Stimulated activated CD4-positive, alpha-beta T cell treated with anti-CD3 and anti-CD28 coated beads, Interleukin-1b, Interleukin-23, amount 100 ng/mL, for 4 hours (primary cell): ENCODE data around the gene RRP7A.
"Not testable (repeated sequence)": the region's sequence is repeated elsewhere in the genome, so short reads cannot be mapped to it uniquely, and the experiment has no call there.

Source experiments
- DNase-seq, 2 donors: peaks; one replicate each; pipeline ENCODE4 v3.0.0-alpha.2; 2020; ENCODE audit warnings: low read depth in 2 of 2

The RRP7A gene

DNA sequence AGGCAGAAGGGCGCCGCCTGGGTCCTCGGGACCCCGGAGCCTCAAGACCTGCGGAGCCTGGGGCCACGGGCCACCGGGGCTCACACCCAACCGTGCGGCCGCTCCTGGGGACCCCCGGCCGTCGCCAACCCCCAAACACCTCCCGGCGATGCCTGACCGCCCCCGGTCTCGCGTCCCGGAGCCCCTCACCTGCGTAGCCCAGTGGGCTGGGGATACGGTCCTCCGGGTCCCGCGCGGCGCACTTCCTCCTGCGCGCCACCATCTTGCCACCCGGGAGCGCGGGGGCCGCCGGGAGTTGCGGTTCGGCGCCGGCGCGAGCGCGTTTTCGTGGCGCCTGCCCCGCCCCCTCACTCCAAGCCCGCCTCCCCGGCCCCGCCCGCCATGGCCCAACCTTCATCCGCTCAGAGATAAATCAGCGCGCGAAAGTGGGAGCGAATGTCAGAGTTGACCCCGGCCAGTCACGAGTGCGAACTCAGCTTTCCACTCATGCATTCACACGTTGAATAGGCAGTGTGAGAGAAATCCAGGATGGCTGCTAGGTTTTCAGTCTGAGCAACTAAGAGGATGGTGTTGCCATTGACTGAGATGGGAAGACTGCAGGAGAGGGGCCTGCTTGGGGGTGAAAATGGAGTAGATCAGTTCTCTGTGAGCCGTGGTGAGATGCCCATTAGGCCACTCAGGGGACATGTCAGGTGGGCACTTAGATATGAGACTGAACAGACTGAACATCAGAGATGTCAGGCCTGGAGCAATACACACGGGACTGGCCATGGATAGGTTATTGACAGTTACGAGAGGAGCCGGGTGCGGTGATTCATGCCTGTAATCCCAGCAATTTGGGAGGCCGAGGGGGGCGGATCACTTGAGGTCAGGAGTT lies at the start of gene RRP7A:
TSS of gene RRP7A (minus strand) at position 272 of the 877 bp plus-strand sequence. CDS start at position 262, 10 bp downstream.
- peak; percentile 79 to 86 for DNase-seq

DNA sequence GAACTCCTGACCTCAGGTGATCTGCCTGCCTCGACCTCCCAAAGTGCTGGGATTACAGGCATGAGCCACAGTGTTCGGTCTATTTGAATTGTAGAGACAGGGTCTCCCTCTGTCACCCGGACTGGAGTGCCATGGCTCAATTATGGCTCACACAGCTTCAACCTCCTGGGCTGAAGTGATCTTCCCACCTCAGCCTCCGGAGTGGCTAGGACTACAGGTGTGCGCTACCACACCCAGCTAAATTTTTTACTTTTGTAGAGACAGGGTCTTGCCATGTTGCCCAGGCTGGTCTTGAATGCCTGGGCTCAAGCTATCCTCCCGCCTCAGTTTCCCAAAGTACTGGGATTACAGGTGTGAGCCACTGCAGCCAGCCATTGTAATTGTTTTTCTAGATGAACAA lies 48.4 kb upstream of the RRP7A start:
- not testable (repeated sequence) for DNase-seq

GRCh38 chr22:42565956-42566355 lies 46.4 kb upstream of the RRP7A start:
- DNase-seq = no peak

DNA sequence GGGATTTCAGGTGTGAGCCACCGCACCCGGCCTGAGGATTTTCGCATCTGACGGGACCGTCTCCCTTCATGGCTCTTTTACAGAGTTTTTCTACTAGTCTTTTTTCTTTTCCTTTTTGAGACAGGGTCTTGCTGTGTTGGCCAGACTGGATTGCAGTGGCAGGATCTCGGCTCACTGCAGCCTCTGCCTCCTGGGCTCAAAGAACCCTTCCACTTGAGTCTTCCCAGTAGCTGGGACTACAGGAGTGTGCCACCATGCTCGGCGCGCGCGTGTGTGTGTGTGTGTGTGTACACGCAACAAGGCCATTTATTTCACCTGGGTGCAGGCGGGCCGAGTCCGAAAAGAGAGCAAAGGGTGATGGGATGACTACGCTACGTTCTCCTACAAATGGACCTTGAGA lies 45.1 kb upstream of the RRP7A start:
- no peak for DNase-seq

DNA sequence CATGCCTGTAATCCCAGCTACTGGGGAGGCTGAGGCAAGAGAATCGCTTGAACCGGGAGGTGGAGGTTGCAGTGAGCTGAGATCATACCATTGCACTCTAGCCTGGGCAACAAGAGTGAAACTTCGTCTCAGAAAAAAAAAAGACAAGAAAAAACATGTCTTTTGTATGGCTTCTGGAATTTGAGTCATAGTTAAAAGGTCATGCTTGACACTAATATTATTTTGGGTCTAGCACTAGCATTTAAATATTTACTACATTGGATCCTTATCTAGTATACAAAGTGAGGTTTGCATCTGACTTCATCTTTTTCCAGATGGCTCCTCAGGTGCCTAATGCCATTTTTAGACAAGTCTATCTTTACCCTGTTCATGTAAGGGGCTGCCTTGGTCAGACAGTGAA lies 44.3 kb upstream of the RRP7A start:
- DNase-seq = not testable (repeated sequence)

GRCh38 chr22:42562684-42563083 lies 43.1 kb upstream of the RRP7A start:
- no peak for DNase-seq

- DNase-seq = no peak
Observed at GRCh38 chr22:42562279-42562678, 42.7 kb upstream of the RRP7A start.

DNA sequence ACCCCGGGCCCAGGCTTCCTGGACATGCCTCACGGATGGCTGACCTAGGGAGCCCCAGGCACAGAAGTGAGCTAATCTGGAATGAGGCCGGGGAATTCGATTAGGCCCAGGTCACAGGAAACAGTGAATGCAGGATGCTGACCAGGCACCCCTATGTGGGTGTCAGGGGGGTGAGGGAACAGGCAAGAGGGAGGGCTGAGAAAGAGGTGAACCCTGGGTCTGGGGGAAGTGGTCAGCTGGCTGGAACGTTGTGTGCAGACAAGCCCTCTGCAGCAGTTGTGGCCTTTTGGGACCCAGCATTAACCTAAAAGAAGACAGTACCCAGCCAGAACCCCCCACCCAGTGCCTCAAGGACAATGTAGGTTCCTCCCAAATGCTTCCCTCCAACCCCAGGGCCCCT lies 42.3 kb upstream of the RRP7A start:
- DNase-seq = no peak

- no peak for DNase-seq
Observed at GRCh38 chr22:42560781-42561180, 41.2 kb upstream of the RRP7A start.

DNA sequence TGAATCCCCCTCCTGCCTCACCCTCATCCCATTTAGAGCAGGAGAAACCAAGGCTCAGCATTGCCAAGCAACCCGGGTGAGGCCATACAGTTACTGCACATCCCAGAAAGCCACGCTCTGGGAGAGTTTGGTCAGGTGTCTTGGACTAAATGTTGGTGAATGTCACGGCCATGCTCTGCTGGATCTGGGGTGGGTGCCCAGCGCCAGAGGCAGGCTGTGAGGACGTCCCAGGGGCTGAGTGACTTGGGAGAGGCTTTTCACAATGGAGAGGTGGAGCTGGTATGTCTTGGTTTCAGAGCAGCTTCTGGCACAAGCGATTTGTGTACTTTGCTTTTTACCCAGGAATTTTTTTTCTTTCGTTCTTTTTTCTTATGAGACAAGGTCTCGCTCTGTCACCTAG lies 40.8 kb upstream of the RRP7A start:
- DNase-seq = no peak

DNA sequence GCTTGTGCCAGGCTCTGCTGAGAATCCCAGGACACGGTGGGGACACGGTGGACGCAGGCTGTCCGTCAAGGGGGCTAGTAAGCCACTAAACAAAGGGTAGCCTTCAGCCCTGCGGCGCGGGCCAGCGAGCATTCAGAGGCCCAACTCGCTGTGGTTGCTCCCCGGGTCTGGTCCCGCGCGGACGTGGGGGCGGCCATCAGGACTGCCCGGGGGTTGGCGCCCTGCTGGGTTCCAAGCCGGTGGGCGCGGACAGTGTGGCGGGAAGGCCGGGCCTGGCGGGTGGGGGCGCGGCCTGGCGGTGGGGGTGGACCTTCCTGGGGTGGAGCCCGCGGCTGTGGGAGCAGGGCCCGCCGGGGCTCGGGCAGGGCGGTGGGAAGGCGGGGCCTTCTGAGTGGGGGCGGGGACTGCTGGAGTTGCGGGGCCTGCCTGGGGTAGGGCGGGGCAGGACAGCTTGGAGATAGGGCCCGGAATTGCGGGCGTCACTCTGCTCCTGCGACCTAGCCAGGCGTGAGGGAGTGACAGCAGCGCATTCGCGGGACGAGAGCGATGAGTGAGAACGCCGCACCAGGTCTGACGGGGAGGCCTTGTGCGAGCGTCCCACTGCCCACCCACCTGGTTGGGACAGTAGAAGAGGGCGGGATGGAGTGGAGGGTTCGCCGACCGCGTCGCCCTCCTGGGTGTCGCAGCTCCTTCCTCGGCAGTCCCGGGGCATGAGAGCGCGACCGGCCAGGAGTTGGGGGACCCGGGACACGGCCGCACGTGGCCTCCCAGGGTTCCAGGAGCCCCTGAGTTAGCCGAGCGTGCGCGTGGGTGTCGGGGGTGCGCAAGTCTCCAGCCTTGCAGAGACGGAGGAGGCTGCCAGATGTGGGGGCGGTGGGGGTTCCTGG lies 34.1 kb upstream of the RRP7A start, which contains the start of gene SERHL2:
TSS of gene SERHL2 (plus strand) at position 482 of the 887 bp plus-strand sequence. CDS start at position 547, 65 bp downstream.
- peak; percentile 68 to 80 for DNase-seq

GRCh38 chr22:42552294-42552647 lies 32.7 kb upstream of the RRP7A start:
- DNase-seq = not testable (repeated sequence)

DNA sequence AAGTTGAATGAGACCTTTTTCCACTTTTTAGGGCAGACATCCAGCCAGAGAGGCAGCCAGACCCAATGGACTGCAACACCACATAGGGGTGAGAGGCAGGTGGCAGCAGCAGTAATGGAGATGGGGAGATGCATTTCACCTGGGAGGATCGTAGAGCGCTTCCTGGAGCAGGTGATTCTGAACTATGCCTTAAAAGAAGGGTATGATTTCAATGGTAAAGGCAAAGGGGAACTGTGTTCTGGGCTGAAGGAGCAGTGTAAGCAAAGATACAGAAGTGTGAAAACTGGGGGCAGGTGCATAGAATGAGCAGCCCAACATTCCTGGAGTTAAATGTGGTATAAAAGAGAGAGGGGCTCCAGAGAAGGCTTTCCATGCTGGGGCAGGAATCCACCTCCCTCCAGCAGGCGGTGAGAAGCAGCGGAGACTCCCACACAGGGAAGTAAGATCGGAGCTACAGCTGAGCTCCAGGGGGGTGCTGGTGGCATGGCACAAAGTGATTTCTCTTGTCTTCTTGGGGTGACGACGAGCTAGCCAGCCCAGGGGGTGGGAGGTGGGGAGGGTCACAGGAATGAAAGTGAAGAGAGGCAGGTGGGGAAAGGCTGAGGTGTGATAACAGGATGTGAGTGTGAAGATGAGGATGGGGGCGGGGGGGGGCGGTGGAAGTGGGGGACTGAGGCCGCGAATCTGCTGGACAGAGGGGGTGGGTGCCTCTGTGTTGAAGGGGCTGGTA lies 29.9 kb upstream of the RRP7A start:
- DNase-seq = no peak

DNA sequence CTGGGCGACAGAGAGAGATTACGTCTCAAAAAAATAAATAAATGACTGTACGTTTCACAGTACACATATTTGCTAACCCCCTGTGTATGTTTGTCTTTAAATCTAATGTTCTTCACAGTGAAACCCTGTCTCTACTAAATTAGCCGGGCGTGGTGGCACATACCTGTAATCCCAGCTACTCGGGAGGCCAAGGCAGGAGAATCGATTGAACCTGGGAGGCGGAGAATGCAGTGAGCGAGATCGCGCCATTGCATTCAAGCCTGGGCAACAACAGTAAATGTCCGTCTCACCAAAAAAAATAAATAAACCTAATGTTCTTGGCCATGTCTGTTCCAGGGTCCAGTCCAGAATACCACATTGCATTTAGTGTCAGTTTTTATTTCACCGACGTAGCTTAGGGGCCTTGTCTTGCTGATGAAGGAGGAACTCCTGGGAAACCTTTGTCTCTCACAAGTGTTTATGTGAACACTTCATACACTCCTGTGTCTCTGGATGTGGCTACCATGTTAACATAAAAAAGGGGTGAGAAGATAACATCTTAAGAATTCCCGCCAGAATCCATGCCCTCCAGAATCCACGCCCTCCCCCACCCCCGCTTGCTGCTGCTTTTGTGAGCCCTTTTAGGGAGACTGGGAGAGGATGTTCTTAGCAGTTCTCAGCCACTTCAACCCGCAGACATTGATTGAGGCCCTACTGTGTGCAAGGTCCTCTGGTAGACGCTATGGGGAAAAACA lies 29.2 kb upstream of the RRP7A start:
- DNase-seq = no peak

- DNase-seq = not testable (repeated sequence)
Observed at GRCh38 chr22:42548126-42548525, 28.5 kb upstream of the RRP7A start.

- DNase-seq = no peak
Observed at GRCh38 chr22:42547562-42547961, 28.0 kb upstream of the RRP7A start.

DNA sequence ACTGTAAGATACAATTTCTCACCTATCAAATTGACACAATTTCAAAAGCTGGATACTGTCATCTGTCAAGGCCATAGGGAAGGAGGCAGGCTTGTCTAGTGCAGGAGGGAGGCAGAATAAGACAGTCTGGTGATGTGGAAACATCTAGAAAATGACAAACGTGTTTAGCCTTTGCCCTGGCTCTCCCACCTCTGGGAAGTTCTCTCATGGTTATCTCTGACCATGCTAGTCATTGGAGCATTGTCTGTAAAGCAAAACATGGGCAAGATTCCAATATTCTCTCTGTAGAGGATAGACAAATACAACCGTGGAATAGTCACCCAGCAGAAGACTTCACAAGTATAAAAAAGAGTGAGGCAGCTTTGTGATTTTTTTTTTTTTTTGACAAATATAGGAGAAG lies 25.1 kb upstream of the RRP7A start:
- DNase-seq = no peak

DNA sequence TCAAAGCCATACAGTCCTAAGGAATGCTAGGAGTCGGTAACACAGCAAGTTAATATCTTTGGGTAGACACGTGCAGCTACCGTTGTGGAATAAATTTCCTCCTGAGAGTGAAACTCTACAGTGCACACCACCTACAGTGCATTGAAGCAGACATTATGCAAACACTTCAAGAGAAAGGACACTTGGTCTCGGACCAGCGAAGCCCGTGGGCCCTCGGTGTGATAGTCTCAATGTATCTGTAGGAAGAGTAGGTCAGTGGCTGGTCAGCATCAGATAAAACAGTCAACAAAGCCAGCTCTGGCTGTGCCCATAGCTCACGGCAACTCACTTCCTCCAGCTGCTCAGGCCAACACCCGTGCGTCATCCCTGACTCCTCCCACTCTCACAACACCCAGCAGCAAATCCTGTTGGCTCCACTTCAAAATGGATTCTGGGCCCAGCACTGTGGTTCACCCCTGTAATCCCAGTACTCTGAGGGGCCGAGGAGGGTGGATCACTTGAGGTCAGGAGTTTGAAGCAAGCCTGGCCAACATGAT lies 19.7 kb upstream of the RRP7A start:
- not testable (repeated sequence) for DNase-seq

- not testable (repeated sequence) for DNase-seq
Observed at GRCh38 chr22:42537199-42537831, 17.7 kb upstream of the RRP7A start.

GRCh38 chr22:42536634-42537033 lies 17.0 kb upstream of the RRP7A start:
- DNase-seq = not testable (repeated sequence)
